Middle frontal gyrus (tissue), 1 donor: ENCODE results near the gene LAMA3.

Experiments
- DNase-seq: peaks from one replicate; pipeline ENCODE4 v3.0.0-alpha.2; 2015; ENCODE audit warnings: low spot score; ENCODE audit errors: extremely low spot score

The LAMA3 gene

GRCh38 chr18:23968638-23969604, 279.7 kb downstream of the LAMA3 start:
- DNase-seq: no peak

- no peak for DNase-seq
Observed at GRCh38 chr18:23969664-23970063, 280.4 kb downstream of the LAMA3 start.

GRCh38 chr18:23970161-23971096, 281.2 kb downstream of the LAMA3 start:
- no peak for DNase-seq

- DNase-seq: no peak
Observed at GRCh38 chr18:23971097-23971440, 281.8 kb downstream of the LAMA3 start.

- DNase-seq: no peak
Observed at GRCh38 chr18:23971666-23972230, 282.5 kb downstream of the LAMA3 start.

- no peak for DNase-seq
Observed at GRCh38 chr18:23972453-23972852, 283.2 kb downstream of the LAMA3 start.

GRCh38 chr18:23977103-23977502, 287.9 kb downstream of the LAMA3 start:
- DNase-seq: no peak

GRCh38 chr18:23977719-23978483, 288.6 kb downstream of the LAMA3 start:
- no peak for DNase-seq

- no peak for DNase-seq
Observed at GRCh38 chr18:23981369-23981980, 292.2 kb downstream of the LAMA3 start.

- no peak for DNase-seq
Observed at GRCh38 chr18:23982155-23983079, 293.2 kb downstream of the LAMA3 start.

GRCh38 chr18:23983112-23983511, 293.9 kb downstream of the LAMA3 start:
- DNase-seq: no peak

GRCh38 chr18:23986600-23987359, 297.5 kb downstream of the LAMA3 start:
- no peak for DNase-seq

GRCh38 chr18:23990474-23991410, 301.5 kb downstream of the LAMA3 start:
- no peak for DNase-seq

- no peak for DNase-seq
Observed at GRCh38 chr18:23992089-23992940, 303.1 kb downstream of the LAMA3 start.

- DNase-seq: no peak
Observed at GRCh38 chr18:23992941-23993280, 303.7 kb downstream of the LAMA3 start.

GRCh38 chr18:23994361-23994902, 305.2 kb downstream of the LAMA3 start:
- DNase-seq: no peak
